OCI-LY3 (cell line): ENCODE measurements around the gene UBE2R2.
"Not testable (repeated sequence)": the region's sequence is repeated elsewhere in the genome, so short reads cannot be mapped to it uniquely, and the experiment has no call there.

ENCODE experiments used
- H2AFZ ChIP-seq: fragments of 200-600, 300-600 bp; shearing (Covaris generic); 2 replicates; pipeline ENCODE4 v1.6.0; 2014; ENCODE audit warnings: antibody characterized with exemption, low read depth, low read length
- H3K27ac ChIP-seq: fragments of 200-600, 300-600 bp; sonication (generic); 2 replicates; pipeline ENCODE4 v1.5.1; 2014; ENCODE audit warnings: mild to moderate bottlenecking, low read length, moderate library complexity, mixed read lengths
- H3K27me3 ChIP-seq: fragments of 200-600, 300-600 bp; sonication (generic); 2 replicates; pipeline ENCODE4 v1.6.1; 2014; ENCODE audit warnings: low read depth, low read length, mixed read lengths
- H3K36me3 ChIP-seq: fragments of 200-600, 300-600 bp; sonication (generic); replicated peaks from 2 replicates; pipeline ENCODE3; 2014; ENCODE audit warnings: low read depth, low read length, mixed read lengths
- H3K4me1 ChIP-seq: fragments of 300-600, 200-600 bp; sonication (generic); 2 replicates; pipeline ENCODE4 v1.6.1; 2014; ENCODE audit warnings: low read length, mixed read lengths
- H3K4me2 ChIP-seq: fragments of 200-600, 300-600 bp; sonication (generic); 2 replicates; pipeline ENCODE4 v1.6.1; 2014; ENCODE audit warnings: low read length, mixed read lengths
- H3K4me3 ChIP-seq: fragments of 300-600, 200-600 bp; sonication (generic); 2 replicates; pipeline ENCODE4 v1.5.1; 2014; ENCODE audit warnings: antibody characterized with exemption, mild to moderate bottlenecking, low read length, moderate library complexity
- H3K79me2 ChIP-seq: fragments of 300-600, 200-600 bp; shearing (Covaris generic); 2 replicates; pipeline ENCODE4 v1.6.1; 2014; ENCODE audit warnings: mild to moderate bottlenecking, low read length, mixed read lengths
- H3K9ac ChIP-seq: fragments of 300-600, 200-600 bp; shearing (Covaris generic); 2 replicates; pipeline ENCODE4 v1.6.0; 2014; ENCODE audit warnings: mild to moderate bottlenecking, low read length, moderate library complexity
- H3K9me3 ChIP-seq: fragments of 200-600, 300-600 bp; shearing (Covaris generic); 2 replicates; pipeline ENCODE4 v1.6.1; 2014; ENCODE audit warnings: low read length, mixed read lengths; ENCODE audit not compliant: insufficient read depth
- H4K20me1 ChIP-seq: fragments of 200-600, 300-600 bp; sonication (generic); 2 replicates; pipeline ENCODE4 v1.6.1; 2016; ENCODE audit warnings: low read length, mixed read lengths; ENCODE audit not compliant: insufficient read depth
- EZH2phosphoT487 ChIP-seq: fragments of 200-600 bp; shearing (Covaris generic); IDR thresholded peaks from 2 replicates; pipeline ENCODE4 v1.6.1; 2018; ENCODE audit warnings: antibody characterized with exemption, mixed run types, low read depth
- TF ChIP-seq, protein P1 (sequence below): fragments of 200-600, 300-600 bp; sonication (generic); IDR thresholded peaks from 2 replicates; pipeline ENCODE4 v1.5.1; 2014; ENCODE audit warnings: antibody characterized with exemption, low read length, low read depth

Gene UBE2R2

DNA sequence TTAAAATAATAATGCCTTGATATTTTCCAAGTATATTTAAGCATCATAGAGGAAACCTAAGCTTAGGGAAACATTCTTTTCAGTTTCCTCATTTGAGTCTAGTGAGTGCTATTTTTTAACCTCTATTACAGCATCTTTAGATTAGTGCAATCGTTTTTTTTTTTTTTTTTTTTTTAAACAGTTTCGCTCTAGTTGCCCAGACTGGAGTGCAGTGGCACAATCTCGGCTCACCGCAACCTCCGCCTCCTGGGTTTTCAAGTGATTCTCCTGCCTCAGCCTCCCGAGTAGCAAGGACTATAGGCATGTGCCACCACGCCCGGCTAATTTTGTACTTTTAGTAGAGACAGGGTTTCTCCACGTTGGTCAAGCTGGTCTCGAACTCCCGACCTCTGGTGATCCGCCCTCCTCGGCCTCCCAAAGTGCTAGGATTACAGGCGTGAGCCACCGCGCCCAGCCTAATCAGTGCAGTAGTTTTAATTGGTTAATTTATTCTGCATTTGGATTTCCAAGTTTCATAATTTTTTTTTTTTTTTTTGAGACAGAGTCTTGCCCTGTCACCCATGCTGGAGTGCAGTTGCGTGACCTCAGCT is 12.8 kb downstream of the UBE2R2 start:
- H3K4me3 ChIP-seq, H3K9me3 ChIP-seq, H3K27me3 ChIP-seq, H3K9ac ChIP-seq, H3K4me2 ChIP-seq, H3K27ac ChIP-seq, H2AFZ ChIP-seq: not testable (repeated sequence)
- peaks cover 44% of the 10 kb centered on the region for H4K20me1 ChIP-seq
- peaks cover 12% of the 10 kb centered on the region for H3K36me3 ChIP-seq
- peaks cover 30% of the 10 kb centered on the region for H3K4me1 ChIP-seq
- H3K79me2 ChIP-seq, result peaks cover 99% of the 10 kb centered on the region

DNA sequence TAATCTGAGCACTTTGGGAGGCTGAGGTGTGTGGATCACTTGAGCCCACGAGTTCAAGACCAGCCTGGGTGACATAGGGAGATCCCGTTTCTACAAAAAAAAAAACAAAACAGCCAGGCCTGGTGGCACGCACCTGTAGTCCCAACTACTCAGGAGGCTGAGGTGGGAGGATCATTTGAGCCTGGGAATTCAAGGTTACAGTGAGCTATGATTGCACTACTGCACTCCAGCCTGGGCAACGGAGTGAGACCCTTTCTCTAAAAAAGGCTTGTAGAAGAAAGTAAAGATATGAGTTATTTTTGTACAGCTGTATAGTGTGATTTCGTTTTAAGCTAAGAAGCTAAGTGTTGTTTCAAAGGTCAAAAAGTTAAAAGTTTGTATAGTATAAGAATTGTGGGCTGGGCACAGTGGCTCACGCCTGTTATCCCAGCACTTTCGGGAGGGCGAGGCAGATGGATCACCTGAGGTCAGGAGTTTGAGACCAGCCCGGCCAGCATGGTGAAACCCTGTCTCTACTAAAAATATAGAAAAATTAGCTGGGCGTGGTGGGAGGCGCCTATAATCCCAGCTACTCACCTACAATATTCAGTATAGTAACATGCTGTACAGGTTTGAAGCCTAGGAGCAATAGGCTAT is 18.8 kb downstream of the UBE2R2 start:
- no peak overlapping the region for H3K9ac ChIP-seq
- H3K4me1 ChIP-seq, result peaks cover 54% of the 10 kb centered on the region
- H3K4me3 ChIP-seq, result no peak overlapping the region
- H4K20me1 ChIP-seq, result peaks cover 62% of the 10 kb centered on the region
- peaks cover 98% of the 10 kb centered on the region for H3K79me2 ChIP-seq
- H2AFZ ChIP-seq, result no peak overlapping the region
- no peak overlapping the region for H3K27ac ChIP-seq
- no peaks in the 10 kb centered on the region for H3K9me3 ChIP-seq
- peak overlapping the region; percentile 16 for H3K4me2 ChIP-seq
- H3K27me3 ChIP-seq, result no peaks in the 10 kb centered on the region
- no peak for TF ChIP-seq EZH2phosphoT487
- TF ChIP-seq, protein P1, sequence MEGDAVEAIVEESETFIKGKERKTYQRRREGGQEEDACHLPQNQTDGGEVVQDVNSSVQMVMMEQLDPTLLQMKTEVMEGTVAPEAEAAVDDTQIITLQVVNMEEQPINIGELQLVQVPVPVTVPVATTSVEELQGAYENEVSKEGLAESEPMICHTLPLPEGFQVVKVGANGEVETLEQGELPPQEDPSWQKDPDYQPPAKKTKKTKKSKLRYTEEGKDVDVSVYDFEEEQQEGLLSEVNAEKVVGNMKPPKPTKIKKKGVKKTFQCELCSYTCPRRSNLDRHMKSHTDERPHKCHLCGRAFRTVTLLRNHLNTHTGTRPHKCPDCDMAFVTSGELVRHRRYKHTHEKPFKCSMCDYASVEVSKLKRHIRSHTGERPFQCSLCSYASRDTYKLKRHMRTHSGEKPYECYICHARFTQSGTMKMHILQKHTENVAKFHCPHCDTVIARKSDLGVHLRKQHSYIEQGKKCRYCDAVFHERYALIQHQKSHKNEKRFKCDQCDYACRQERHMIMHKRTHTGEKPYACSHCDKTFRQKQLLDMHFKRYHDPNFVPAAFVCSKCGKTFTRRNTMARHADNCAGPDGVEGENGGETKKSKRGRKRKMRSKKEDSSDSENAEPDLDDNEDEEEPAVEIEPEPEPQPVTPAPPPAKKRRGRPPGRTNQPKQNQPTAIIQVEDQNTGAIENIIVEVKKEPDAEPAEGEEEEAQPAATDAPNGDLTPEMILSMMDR, result no peak
- peaks cover 3% of the 10 kb centered on the region for H3K36me3 ChIP-seq

DNA sequence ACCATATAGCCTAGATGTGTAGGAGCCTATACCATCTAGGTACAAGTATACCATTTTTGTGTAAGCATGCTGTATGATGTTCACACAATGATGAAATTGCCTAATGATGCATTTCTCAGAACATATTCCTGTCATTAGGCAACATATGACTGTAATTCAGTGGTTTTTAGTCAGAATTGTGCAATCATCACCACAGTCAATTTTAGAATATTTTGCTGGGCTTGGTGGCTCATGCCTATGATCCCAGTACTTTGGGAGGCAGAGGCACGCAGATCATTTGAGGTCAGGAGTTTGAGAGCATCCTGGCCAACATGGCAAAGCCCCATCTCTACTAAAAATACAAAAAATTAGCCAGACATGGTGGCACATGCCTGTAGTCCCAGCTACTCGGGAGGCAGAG is 19.3 kb downstream of the UBE2R2 start:
- H3K9ac ChIP-seq, H3K9me3 ChIP-seq, H3K4me3 ChIP-seq, H2AFZ ChIP-seq, H3K27ac ChIP-seq, H3K27me3 ChIP-seq, H3K36me3 ChIP-seq: not testable (repeated sequence)
- peak overlapping the region; percentile 16 for H3K4me2 ChIP-seq
- H4K20me1 ChIP-seq, result peaks cover 67% of the 10 kb centered on the region
- peaks cover 98% of the 10 kb centered on the region for H3K79me2 ChIP-seq
- H3K4me1 ChIP-seq, result peaks cover 54% of the 10 kb centered on the region

DNA sequence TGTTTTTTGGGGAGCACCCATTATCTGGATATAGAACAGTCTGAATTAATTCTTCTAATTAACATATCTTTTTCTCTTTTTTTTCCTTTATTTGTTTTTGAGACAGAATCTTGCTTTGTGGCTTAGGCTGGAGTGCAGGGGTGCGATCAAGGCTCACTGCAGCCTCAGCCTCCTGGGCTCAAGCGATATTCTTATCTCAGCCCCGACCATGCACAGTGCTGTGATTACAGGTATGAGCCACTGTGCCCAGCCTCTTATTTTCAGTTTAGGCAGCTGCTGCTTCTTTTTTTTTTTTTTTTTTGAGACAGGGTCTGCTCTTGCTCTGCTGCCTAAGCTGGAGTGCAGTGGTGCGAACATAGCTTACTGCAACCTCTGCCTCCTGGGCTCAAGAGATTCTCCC is 20.2 kb downstream of the UBE2R2 start:
- H3K79me2 ChIP-seq, result peaks cover 99% of the 10 kb centered on the region
- no peak for TF ChIP-seq EZH2phosphoT487
- TF ChIP-seq, protein P1, result no peak
- H3K9ac ChIP-seq, result no peak overlapping the region
- peaks cover 3% of the 10 kb centered on the region for H3K36me3 ChIP-seq
- no peaks in the 10 kb centered on the region for H3K9me3 ChIP-seq
- H4K20me1 ChIP-seq, result peaks cover 76% of the 10 kb centered on the region
- H3K27me3 ChIP-seq, result no peaks in the 10 kb centered on the region
- no peak overlapping the region for H3K4me3 ChIP-seq
- no peak overlapping the region for H3K4me2 ChIP-seq
- peaks cover 49% of the 10 kb centered on the region for H3K4me1 ChIP-seq
- H2AFZ ChIP-seq, result no peak overlapping the region
- H3K27ac ChIP-seq, result no peak overlapping the region

DNA sequence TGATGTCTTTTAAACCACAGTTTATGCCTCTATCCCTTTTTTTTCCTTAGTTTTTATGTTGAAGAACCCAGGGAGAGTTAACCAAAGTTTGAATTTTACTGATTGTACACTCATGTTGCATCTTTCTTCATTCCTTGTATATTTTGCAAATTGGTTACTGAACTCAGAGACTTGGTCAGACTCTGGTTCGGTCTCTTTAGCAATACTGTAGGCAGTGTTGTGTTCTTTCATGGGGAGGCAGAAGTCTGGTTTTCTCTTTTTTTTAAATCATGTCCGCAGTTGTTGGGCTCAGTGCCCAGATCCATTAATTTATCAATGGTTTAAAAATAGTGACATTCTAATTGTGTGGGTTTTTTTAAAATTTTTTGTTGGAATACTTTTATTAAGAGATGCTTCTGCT is 23.4 kb downstream of the UBE2R2 start:
- no peak overlapping the region for H3K4me3 ChIP-seq
- H2AFZ ChIP-seq, result no peak overlapping the region
- no peak overlapping the region for H3K4me2 ChIP-seq
- peaks cover 84% of the 10 kb centered on the region for H4K20me1 ChIP-seq
- no peak overlapping the region for H3K27ac ChIP-seq
- TF ChIP-seq EZH2phosphoT487, result no peak
- TF ChIP-seq, protein P1, result no peak
- no peaks in the 10 kb centered on the region for H3K9me3 ChIP-seq
- peaks cover 99% of the 10 kb centered on the region for H3K79me2 ChIP-seq
- H3K27me3 ChIP-seq, result no peaks in the 10 kb centered on the region
- no peak overlapping the region for H3K9ac ChIP-seq
- peaks cover 3% of the 10 kb centered on the region for H3K36me3 ChIP-seq
- peaks cover 18% of the 10 kb centered on the region for H3K4me1 ChIP-seq
